HG03571 (cell line): ENCODE data around the gene ZBED6.
"Not testable (repeated sequence)": the region's sequence is repeated elsewhere in the genome, so short reads cannot be mapped to it uniquely, and the experiment has no call there.

Experiments used
- ATAC-seq: cut with Tn5 transposase; IDR thresholded peaks from one replicate; pipeline ENCODE4 v1.9.1; 2021; ENCODE audit not compliant: unreplicated experiment

The ZBED6 gene, protein sequence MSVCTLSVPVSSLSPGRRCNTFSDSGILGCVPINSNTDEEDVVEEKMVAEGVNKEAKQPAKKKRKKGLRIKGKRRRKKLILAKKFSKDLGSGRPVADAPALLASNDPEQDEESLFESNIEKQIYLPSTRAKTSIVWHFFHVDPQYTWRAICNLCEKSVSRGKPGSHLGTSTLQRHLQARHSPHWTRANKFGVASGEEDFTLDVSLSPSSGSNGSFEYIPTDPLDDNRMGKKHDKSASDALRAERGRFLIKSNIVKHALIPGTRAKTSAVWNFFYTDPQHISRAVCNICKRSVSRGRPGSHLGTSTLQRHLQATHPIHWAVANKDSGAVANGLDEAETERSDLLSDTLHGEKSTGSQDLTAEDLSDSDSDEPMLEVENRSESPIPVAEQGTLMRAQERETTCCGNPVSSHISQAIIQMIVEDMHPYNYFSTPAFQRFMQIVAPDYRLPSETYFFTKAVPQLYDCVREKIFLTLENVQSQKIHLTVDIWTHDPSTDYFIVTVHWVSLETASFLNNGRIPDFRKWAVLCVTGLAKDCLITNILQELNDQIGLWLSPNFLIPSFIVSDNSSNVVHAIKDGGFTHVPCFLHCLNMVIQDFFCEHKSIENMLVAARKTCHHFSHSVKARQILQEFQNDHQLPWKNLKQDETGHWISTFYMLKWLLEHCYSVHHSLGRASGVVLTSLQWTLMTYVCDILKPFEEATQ (N-terminal part only)

DNA sequence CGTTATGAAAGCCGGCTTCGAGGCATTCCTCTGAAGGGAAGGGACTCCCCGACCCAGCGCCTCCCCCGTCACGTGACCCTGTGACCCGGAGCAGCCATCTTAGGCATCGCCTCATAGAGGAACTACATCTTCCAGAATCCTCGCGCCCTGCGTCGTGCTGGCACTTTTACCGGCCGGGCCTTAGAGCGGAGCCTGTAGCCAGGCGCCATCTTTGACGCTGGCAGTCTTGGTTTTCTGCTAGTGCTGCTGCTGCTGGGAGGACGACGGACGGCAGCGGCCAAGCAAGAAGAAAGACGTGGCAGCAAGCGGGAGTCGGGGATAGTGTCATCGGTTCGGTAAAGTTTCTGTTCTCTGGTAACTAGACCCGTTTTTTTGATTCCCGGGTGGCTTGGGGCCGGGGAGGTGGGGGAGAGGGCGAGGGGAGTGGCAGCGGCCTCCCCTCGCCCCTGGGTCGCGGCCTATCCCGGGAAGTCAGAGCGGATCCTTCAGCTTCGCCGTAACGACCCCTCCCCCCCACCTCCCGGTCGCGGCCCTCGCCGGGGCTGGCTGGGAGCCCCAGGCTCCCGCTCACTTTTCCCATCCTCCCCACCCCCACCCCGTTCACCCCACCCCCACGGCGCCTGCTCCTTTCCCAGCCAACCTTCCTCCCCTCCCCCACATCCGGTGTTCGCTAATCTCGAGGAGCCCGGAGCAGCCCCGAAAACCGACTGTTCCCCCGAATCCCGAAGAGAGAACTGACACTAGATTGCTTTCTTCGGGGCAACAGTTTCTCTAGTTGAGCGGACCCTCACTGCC is at the start of gene ZBED6, which contains the start of gene ZC3H11A:
Gene ZBED6, plus strand, starts transcription at position 183 of the 795 bp plus-strand sequence. CDS start 1,900 bp downstream, outside the sequence.
Gene ZC3H11A, plus strand, starts transcription at position 183 of the 795 bp plus-strand sequence. CDS start 21,448 bp downstream, outside the sequence.
- ATAC-seq = peak; percentile 94

DNA sequence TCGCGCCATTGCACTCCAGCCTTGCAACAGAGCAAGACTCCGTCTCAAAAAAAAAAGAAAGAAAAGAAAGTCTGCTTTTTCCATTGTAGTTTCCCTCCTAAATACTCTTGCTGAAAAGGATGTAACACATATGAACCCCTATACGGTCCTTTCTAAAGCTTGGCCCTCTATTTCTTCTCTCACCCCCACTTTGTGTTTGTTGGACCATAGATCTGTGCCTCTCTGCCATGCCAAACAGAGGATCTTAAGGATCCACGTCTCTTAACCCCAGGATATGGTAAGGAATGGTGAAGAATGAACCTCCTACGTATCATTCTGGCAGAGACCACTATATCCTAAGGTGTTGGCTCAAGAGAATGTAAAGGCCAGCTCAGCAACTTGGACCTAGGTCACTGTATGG is 49.1 kb upstream of the ZBED6 start:
- no peak for ATAC-seq

DNA sequence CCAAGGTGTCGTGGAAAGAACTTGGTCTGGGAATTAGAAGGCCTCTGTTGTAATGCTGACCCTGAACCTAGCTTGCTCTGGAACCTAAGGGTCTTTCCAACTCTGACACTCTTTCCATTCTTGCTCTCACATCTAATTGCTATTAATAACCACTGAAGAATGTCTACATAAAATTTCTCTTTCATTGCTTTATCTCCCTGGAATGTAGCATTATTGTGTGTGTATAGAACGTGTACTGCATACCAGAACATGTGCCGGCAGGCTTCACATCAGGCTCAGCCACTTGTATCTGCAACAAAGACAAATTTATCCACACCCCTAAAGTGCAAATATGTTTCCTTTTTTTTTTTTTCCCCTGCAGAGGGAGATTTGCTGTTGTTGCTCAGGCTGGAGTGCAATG is 44.4 kb upstream of the ZBED6 start:
- no peak for ATAC-seq

DNA sequence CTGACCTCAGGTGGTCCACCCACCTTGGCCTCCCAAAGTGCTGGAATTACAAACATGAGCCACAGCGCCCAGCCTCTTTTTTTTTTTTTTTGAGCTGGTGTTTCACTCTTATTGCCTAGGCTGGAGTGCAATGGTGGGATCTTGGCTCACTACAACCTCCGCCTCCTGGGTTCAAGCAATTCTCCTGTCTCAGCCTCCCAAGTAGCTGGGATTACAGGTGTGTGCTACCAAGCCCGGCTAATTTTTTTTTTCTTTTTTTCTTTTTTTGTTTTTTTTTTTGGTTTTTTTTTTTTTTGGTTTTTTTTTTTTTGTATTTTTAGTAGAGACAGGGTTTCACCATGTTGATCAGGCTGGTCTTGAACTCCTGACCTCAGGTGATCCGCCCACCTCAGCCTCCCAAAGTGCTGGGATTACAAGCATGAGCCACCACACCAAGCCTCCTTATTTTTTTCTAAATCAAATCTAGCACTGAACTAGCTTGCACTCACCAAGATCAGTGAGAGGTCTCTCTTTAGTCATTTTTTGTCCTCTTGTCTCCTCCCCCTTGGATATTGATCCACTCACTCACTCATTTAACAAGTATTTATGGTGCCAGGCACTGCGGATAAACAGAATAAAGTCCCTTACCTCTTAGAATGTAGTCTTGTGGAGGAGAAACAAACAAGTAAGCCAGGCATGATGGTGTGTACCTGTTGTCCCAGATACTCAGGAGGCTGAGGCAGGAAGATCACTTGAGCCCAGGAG is 43.6 kb upstream of the ZBED6 start:
- ATAC-seq = not testable (repeated sequence)

DNA sequence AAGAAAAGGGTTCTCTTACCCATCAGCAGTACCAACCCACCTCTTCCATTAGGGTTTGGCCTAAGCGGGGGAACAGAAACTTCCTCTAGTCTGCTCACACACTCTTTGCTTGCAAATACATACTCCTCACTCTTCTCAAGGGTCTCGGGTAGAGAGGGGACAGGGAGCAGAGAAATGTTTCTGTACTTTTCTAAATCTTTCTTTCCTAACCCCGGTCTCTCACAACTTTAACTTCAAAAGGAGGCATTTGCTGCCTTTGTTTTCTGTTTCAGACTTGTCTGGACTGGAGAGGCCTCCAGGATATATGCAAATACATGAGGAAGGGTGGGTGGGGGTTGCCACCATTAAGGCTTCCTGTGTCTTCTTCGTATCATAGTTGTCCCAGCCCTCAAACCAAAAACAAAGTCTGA is 41.0 kb upstream of the ZBED6 start:
- ATAC-seq = no peak

DNA sequence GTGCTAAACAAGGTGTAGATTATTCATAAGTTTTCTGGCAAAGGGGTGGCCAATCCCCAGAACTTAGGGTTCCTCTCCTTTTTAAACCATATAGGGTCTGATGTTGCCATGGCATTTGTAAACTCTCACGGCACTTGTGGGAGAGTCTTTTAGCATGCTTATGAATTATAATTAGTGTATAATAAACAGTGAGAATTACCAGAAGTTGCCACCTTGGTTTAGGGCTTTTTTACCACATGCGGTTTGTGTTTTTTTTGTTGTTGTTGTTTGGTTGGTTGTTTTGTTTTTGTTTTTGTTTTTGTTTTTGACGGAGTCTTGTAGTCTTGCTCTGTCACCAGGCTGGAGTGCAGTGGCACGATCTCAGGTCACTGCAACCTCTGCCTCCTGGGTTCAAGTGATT is 39.4 kb upstream of the ZBED6 start:
- no peak for ATAC-seq

DNA sequence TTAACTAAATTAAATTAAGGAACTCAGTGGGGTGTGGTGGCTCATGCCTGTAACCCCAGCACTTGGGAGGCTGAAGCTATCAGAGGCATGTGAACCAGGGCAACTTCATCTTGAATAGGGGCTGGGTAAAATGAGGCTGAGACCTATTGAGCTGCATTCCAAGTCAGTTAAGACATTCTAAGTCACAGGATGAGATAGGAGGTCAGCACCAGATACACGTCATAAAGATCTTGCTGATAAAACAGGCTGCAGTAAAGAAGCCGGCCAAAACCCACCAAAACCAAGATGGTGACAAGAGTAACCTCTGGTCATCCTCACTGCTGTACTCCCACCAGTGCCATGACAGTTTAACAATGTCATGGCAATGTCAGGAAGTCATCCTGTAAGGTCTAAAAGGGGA is 36.7 kb upstream of the ZBED6 start:
- ATAC-seq = not testable (repeated sequence)

DNA sequence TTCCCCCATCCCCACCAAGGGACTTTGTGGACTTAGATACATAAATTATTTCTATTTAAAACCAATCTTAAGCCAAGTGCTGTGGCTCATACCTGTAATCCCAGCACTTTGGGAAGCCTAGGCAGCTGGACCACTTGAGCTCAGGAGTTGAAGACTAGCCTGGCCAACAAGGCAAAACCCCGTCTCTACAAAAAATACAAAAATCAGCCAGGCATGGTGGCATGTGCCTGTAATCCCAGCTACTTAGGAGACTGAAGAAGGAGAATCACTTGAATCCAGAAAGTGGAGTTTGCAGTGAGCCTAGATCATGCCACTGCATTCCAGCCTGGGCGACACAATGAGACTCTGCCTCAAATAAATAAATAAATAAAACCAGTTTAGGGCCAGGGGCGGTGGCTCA is 34.9 kb upstream of the ZBED6 start:
- ATAC-seq = no peak

DNA sequence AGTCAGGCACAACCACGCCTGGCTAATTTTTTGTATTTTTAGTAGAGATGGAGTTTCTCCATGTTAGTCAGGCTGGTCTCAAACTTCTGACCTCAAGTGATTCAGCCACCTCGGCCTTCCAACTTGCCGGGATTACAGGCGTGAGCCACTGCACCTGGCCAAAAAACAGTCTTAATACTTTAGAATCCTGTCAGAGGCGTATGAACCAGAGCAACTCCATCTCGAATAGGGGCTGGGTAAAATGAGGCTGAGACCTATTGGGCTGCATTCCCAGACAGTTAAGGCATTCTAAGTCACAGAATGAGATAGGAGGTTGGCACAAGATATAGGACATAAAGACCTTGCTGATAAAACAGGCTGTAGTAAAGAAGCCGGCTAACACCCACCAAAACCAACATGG is 33.5 kb upstream of the ZBED6 start:
- not testable (repeated sequence) for ATAC-seq

DNA sequence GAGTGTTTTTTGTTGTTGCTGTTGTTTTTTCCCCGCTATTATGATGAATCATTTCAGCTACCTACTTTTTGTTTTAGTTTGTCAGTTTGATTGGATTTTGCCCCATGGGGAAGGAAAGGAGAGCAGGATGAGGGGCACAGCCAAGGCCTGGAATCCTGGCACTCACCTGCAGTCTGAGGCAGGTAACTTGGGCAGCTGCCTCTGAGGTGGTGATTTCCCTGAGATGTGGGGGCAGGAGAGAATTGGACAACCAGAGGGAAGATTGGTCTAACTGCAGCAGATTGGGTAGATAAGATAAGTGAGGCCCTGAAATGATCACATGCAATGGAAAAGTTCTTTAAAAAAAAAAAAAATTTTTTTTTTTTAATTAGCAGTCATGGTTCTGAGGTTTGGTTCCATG is 31.9 kb upstream of the ZBED6 start:
- ATAC-seq = no peak

DNA sequence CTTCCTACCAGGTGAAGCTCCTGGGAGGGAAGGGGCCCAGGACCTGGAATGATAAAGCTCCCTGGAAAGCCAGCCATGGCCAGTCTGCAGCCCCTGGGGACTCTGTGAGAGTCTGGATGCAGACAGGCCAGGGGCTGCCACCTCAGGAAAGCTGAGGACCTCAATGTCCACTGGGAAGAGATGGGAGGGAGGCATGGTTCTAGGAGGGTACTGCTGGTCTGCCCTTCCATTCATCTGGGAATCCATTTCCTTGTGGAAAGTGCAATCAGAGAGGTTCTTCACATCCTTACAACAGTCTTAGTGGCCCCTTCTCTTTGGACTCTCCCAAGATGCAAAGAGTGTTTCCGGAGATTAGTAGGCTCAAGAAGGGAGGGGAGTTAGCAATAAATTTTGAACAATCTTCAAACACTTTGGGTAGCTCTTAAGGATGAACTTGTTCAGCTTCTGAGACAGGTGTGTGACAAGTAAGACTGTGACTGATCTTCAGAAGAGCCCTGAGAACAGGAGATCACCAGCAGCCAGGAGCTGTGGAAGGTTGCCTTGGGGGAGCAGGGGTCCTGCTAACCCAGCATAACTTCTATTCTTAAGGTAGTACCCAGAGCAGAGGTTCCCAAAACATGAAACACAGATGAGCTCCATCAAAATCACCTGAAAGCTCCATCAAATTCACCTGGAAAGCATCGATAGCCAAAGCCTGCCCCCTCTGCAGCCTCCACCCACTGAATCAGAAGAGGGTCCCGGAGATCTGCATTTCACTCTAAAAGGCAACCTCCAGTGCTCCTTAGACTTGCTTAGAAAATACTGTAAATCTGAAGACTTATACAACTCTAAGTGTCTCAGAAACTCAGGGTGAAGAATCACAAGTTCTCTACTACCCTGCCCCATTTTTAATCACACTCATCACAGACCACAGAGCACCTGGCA is 31.1 kb upstream of the ZBED6 start:
- ATAC-seq = no peak

DNA sequence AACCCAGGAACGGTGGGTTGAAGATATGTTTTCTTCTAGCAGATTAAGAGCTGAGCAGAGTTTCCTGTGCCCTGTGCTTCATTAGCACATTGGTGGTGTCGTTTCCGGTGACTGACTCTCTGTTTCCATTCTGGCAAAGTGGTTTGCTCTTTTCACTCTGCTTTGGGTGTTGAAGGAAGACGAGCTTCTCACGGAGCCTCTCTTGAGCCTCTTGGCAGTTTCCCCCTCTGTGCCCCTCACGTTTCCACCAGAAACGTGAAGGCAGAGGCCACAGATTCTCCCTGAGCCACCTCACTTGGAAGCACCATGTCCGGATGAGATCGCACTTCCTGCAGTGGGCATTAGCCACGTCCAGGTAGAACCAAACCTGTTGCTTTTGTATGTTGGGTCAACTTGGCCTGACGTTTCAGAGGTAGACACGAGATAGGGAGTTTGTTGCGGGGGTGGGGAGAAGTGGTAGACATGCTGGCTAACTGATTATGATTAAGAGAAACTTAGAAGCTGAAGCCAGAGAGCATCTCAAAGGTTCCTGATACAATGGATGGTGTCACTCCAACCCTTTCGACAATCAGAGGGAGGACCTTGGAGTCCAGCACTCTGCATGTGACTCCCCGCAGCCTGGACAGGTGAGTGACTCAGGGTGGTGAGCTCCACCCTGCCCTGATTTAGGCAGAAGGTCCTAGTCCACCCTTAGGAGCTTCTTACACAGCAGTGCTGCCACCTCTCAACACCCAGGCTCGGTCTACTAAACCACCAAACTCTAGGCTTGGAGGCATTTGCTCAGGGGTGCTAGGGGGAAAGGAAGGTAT is 30.2 kb upstream of the ZBED6 start, which contains the start of gene LAX1:
Gene LAX1, plus strand, starts transcription at position 155 of the 809 bp plus-strand sequence. Its CDS starts 383 bp downstream, at position 538.
- ATAC-seq = no peak

DNA sequence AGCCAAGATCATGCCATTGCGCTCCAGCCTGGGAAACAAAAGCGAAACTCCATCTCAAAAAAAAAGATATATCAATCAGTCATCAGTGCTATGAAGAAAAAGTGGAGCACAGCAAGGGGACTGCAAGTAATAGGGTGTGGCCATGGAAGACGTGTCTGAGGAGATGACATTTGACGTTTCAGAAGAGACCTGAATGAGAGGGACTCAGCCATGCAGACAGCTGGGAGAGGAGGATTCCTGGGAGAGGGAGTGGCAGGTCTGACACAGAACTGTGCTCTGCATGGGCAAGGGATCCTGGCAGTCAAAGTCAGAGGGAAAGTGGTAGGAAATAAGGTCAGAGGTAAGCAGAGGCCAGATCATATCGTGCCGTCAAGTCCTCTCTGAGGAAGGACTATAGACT is 27.2 kb upstream of the ZBED6 start:
- ATAC-seq = no peak

DNA sequence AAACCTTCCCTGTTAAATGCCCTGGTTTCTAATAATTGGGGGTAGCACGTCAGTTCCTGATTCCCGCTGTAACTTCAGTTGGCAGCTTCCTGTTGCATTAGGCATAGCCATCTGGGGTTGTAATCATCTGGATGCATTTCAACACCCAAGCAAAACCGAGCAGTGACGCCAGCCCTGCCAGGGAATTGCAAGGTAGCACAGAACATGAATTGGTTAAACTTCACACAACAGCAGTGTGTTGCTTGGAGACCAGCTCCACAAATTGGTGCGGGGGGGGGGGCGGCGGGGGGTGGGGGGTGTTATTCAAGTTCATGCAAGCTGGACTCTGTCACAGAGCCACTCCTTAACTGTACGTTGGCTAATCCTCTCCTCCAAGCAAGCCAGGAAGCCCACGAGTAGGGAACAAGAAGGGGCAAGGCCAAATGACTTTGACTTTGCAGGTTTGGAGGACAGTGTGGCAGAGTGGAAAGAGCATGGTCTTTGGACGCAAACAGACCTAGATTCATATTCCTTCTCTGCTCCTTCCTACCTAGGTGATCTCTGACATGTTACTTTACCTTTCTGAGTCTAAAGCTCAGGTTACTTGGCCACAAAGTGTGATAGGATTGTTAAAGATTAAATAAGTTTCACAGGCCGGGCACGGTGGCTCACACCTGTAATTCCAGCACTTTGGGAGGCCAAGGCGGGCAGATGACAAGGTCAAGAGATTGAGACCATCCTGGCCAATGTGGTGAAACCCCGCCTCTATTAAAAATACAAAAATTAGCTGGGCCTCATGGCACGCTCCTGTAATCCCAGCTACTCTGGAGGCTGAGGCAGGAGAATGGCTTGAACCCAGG is 25.7 kb upstream of the ZBED6 start:
- ATAC-seq = no peak

DNA sequence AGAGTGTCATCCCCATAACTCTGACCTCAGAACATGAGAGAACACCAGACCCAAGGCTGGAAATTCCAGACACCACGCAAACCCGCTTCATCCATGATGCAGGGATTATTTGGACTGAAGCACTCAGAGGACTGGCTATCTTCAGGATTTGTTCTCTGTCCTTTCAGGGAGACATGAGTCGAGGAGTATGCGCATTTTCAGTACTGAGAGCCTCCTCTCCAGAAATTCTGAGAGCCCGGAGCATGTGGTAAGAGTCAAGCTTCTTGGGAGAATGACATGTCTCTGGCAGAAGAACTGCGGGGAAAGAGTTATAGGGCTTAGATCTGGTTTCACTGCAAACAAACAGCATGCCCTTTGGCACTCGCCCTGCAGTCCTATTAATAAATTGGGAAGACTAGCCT is 23.5 kb upstream of the ZBED6 start:
- ATAC-seq = no peak

DNA sequence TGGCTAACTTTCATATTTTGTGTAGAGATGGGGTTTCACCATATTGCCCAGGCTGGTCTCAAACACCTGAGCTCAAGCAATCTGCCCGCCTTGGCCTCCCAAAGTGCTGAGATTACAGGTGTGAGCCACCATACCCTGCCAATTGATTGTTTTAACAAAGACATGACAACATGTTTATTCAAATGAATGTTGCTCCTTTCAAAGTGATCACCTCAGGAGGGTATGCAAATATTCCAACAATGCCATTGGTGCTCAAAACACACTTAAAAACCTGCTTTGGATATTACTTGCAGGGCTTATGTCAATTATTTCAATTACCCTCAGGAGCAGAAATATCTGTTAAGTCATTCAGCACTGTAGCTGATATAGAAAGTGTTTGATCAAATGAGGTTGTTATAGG is 22.6 kb upstream of the ZBED6 start:
- no peak for ATAC-seq

DNA sequence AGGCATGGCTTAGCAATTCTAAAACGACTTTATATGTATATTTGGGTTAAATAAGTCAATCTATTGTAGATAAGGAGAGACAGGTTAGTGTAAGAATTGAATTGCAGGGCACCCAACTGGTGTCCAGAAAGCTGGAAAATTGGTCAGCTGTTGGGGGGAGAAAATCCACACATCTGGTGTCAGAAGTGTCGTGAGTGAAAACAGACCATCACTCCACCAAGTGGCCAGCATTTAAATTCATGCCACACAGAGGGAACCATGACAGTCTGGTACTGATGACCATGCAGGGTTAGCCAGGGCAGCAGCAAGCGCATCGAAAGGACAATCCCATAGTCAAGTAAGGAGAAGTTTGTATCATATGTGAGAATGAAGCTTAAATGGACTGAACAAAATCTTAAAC is 18.8 kb upstream of the ZBED6 start:
- ATAC-seq = no peak

DNA sequence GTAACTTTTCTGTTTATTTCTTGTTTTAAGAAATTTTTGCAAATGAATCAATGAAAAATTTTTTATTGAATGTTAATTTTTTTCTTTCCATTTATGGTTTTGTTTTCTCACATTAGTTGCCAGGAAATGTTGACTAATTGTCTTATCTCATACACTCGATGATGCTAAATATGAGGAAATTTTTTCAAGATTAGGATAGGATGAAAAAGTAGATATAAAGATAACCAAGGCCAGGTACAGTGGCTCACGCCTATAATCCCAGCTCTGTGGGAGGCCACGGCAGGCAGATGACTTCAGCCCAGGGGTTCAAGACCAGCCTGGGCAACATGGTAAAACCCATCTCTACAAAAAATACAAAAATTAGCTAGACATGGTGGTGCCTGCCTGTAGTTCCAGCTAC is 17.8 kb upstream of the ZBED6 start:
- no peak for ATAC-seq
